Fibroblast of pulmonary artery (primary cell): ENCODE data around the gene SLCO1B1.
"Not testable (repeated sequence)": the region's sequence is repeated elsewhere in the genome, so short reads cannot be mapped to it uniquely, and the experiment has no call there.

Experiments
- DNase-seq: peaks from one replicate; pipeline ENCODE4 v3.0.0-alpha.2; 2010; ENCODE audit warnings: low read depth
- H3K4me3 ChIP-seq: replicated peaks from 2 replicates; pipeline ENCODE4 v1.5.1; 2011; ENCODE audit warnings: low read depth, mild to moderate bottlenecking, control low read depth, low read length, moderate library complexity
- TF ChIP-seq, protein P1 (sequence below): IDR thresholded peaks from 2 replicates; pipeline ENCODE4 v1.5.1; 2011; ENCODE audit warnings: mild to moderate bottlenecking, control low read depth, low read length, inconsistent platforms; ENCODE audit errors: missing control alignments

The SLCO1B1 gene, protein sequence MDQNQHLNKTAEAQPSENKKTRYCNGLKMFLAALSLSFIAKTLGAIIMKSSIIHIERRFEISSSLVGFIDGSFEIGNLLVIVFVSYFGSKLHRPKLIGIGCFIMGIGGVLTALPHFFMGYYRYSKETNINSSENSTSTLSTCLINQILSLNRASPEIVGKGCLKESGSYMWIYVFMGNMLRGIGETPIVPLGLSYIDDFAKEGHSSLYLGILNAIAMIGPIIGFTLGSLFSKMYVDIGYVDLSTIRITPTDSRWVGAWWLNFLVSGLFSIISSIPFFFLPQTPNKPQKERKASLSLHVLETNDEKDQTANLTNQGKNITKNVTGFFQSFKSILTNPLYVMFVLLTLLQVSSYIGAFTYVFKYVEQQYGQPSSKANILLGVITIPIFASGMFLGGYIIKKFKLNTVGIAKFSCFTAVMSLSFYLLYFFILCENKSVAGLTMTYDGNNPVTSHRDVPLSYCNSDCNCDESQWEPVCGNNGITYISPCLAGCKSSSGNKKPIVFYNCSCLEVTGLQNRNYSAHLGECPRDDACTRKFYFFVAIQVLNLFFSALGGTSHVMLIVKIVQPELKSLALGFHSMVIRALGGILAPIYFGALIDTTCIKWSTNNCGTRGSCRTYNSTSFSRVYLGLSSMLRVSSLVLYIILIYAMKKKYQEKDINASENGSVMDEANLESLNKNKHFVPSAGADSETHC

DNA sequence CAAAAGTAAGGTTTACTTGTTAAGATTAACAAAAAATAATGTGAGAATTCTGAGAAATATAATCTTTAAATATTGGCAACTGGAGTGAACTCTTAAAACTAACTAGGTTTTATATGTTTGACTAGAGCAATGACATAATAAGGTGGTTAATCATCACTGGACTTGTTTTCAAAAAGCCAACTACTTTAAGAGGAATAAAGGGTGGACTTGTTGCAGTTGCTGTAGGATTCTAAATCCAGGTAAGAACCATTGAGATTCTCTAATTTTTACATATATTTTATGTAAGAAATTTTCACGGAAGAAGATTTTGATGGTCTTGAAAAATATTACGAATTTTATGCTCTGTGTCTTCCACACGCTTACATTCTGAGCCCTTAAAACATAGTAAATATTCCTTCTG, at the start of gene SLCO1B1:
TSS of gene SLCO1B1 (plus strand) at position 197 of the 400 bp plus-strand sequence. CDS start 10,381 bp downstream, outside the sequence.
- no peak within 1 kb of the TSS for H3K4me3 ChIP-seq
- no peak for DNase-seq
- TF ChIP-seq, protein P1, sequence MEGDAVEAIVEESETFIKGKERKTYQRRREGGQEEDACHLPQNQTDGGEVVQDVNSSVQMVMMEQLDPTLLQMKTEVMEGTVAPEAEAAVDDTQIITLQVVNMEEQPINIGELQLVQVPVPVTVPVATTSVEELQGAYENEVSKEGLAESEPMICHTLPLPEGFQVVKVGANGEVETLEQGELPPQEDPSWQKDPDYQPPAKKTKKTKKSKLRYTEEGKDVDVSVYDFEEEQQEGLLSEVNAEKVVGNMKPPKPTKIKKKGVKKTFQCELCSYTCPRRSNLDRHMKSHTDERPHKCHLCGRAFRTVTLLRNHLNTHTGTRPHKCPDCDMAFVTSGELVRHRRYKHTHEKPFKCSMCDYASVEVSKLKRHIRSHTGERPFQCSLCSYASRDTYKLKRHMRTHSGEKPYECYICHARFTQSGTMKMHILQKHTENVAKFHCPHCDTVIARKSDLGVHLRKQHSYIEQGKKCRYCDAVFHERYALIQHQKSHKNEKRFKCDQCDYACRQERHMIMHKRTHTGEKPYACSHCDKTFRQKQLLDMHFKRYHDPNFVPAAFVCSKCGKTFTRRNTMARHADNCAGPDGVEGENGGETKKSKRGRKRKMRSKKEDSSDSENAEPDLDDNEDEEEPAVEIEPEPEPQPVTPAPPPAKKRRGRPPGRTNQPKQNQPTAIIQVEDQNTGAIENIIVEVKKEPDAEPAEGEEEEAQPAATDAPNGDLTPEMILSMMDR: no peak

DNA sequence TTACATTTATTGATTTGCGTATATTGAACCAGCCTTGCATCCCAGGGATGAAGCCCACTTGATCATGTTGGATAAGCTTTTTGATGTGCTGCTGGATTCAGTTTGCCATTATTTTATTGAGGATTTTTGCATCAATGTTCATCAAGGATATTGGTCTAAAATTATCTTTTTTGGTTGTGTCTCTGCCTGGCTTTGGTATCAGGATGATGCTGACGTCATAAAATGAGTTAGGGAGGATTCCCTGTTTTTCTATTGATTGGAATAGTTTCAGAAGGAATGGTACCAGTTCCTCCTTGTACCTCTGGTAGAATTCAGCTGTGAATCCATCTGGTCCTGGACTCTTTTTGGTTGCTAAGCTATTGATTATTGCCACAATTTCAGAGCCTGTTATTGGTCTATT, 46.2 kb upstream of the SLCO1B1 start:
- H3K4me3 ChIP-seq, DNase-seq: not testable (repeated sequence)

DNA sequence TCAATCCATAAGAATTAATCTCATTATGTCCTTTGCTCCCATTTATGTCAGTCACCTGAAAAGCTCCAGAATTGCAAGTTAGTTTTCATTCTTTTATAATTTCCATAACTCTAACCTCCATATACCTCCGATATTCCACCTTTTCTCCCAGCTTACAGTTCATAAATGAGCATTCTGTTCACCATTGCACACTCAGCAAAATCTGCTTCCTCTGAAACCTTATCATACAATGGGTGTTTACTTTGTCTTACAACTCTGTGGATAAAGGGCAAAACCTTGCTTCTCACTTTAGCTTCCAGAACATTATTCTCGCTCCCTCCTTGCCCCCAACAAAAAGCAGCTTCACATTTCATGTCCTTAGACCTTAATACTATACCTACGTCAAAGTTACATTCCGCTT, 19.3 kb upstream of the SLCO1B1 start:
- no peak for DNase-seq
- no peak overlapping the region for H3K4me3 ChIP-seq
- TF ChIP-seq, protein P1: no peak

DNA sequence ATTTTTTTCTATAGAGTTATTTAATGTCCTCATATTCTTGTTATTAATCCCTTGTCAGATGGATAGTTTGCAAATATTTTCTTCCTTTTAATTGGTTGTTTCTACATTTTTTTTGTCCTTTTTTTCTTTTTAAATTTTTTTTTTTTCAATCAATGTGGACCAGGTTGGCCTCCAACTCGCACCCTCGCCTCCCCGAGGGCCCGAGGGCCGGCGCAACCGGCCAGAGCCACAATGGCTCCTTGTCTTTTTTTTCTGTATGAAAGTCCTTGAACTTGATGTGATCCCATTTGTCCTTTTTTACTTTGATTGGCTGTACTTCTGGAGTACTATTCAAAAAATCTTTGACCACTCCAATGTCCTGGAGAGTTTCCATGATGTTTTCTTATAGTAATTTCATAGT, 17.7 kb upstream of the SLCO1B1 start:
- TF ChIP-seq, protein P1: no peak
- DNase-seq: no peak
- H3K4me3 ChIP-seq: no peak overlapping the region

DNA sequence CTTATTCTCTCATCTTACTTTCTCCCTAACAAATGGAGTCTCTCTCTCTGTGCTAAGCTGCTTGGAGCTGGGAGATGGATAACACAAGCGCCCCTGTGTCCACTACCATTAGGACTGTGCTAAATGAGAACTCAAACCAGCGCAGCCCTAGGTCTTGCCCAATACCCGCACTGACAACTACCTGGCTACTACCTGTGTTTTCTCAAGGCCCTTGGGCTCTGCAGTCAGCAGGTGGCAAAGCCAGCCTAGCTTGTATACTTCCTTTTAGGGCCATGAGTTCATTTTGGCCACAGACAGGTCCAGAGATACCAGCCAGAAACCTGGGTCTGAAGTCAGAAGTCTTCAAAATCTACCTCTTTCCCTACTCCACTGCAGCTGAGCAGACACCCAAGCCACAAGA, 13.0 kb upstream of the SLCO1B1 start:
- H3K4me3 ChIP-seq: no peak overlapping the region
- no peak for DNase-seq
- TF ChIP-seq, protein P1: no peak

DNA sequence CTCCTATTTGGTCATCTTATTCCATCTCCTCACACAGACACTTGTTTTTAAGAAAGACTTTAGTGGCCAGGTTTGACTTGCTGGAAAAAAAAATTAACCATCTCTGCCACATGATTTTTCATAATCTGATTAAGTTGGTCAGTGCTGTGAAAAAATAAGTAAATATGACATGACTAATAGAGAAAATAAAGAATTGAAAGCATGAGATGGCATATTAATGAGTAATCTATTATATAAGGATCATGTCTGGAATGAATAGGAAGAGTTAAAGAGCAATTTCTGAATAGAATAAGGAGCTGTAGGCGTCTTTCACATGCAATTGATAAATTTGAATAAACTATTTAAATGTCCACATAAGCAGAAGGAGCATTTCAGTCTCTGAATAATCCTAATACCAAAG, 12.2 kb upstream of the SLCO1B1 start:
- no peak overlapping the region for H3K4me3 ChIP-seq
- TF ChIP-seq, protein P1: no peak
- no peak for DNase-seq

DNA sequence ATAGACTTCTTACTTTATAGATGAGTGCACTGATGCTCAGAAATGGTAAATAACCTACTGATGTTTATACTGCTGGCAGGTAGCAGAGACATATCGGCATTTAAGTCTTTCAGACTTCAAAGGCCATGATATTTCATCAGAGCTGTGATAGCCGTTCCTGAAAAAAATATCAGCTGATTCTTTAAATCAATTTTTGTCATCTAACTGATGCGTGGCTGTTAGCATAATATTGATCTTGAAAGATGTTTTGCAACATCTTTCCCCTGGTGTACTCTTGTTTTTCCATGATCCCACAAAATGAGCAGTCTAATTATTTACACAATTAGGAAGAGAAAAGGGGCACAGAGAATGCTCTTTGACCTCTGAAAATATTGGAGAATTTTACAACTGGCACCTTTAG, 1.6 kb upstream of the SLCO1B1 start:
- TF ChIP-seq, protein P1: no peak
- H3K4me3 ChIP-seq: no peak overlapping the region
- DNase-seq: no peak
